T-helper 1 cell treated with Interleukin-12 subunit alpha and Interleukin-12 subunit beta and Interleukin-4 antibody, amounts not matched to agents 30 ng/mL and 1 ng/mL, for 36 hours (primary cell): ENCODE data around the gene MXD4. TPM values are rescaled to one million over a fixed set of nuclear protein-coding genes. Genes with fewer than 3 reads are reported as not detected.
"Not testable (repeated sequence)": the region's sequence is repeated elsewhere in the genome, so short reads cannot be mapped to it uniquely, and the experiment has no call there.

Experiments used
- intact Hi-C: fragments of 100-400 bp; cut with micrococcal nuclease; formaldehyde crosslinking; loops from one replicate; pipeline ENCODE4 v1.15.1; 2024
- total RNA-seq: library from RNA; stranded (reverse); gene quantifications from 2 replicates; pipeline ENCODE4 v1.2.3, GENCODE V29; 2022

The MXD4 gene
- total RNA-seq, 1 donor from 2014 or later, result 25.1 TPM

DNA sequence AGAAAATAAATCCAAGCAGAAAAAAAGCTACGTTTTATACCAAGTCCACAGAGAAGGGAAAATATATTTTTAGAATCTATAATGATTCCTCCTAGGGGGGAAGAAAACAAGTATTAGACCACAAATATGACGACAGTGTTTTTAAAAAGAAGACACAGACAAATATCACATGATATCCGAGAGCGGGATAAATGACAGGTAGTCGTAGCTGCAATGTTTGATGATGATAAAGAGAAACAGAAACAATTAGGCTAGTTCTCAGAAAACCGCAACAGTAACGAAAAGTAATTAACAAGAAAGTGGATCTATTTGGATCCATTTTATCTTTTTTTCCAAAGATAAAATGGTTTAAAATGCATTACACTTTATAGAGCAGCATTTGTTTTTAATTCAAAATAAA lies 20.9 kb downstream of the MXD4 start:
- intact Hi-C loops, result loop anchor here (5.0 kb wide), 3 partner anchors 199 to 1291 kb away; partner anchors contain the start of genes ADD1 and LRPAP1

DNA sequence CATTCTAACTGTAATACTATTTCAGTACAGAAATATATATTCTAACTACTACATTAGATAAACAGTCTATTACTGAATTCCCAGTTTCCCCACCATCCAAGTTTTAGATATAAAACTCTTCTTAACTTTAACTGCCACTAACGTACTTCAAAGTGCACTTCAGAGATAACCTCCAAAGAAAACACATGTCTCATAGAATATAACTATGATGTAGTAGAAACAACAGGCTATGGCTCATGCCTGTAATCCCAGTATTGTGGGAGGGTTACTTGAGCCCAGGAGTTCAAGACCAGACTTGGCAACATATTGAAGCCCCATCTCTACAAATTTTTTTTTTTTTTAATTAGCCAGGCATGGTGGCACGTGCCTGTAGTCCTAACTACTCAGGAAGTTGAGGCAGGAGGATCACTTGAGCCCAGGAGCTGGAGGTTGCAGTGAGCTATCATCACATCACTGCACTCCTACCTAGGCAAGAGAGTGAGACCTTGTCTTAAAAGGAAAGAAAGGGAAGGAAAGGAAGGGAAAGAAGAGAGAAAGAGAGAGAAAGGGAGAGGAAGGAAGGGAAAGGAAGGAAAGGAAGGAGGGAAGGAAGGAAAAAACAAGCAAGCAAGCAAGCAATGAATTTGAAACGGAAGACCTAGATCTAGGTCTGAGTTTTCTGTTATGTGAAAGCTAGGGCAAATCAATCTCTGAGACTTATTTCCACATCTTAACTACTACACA lies 24.8 kb downstream of the MXD4 start:
- intact Hi-C loops, result no loop called here

DNA sequence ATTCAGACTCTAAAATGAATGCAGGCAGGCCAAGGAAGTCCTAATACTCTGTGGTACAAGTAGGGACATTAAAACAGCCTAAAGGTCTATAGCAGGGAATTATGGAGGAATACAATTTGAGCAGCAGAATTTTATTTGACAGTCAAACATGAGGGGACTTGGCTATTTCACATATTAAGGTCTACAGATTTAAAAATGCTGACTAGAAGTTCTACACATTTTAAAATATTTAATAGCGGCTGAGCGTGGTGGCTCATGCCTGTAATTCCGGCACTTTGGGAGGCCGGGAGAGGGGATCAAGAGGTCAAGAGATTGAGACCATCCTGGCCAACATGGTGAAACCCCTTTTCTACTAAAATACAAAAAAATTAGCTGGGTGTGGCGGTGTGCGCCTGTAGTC lies 30.8 kb downstream of the MXD4 start:
- intact Hi-C loops, result no loop called here

DNA sequence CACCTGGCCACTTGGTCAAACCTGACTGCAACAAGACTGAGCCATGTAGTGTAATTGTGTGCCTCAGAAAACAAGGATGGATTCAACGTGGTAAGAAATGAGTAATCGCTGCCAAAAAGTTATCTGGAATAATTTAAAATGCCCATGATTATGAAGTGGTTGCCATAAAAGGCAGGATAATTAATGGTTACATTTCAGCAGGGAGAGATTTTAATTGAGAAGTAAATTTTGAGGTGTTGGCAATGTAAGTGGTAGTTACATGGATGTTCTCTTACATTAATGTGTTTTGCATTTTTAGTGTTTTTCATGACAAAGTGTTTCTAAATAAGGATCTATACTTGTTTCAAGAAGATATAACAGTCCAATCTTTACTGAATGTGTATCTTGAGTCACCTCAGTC lies 35.6 kb downstream of the MXD4 start:
- intact Hi-C loops, result no loop called here

DNA sequence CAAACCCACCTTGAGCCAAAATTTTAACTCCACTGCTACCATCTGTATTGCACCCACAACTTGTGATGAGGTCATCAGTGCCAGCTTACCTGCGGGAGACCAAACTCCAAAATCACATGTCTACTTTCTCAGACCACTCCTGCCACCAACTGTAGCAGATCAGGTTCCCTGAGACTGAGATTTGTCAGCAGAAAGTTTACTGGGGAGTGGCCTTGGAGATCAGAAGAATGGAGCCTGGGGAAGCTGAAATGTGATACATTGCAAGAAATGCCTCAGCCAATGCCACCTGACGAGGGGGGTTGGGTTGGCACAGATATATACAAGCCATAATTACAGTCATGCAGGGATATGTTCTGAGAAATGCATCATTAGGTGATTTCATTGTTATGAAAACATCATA lies 39.1 kb downstream of the MXD4 start:
- intact Hi-C loops, result loop anchor here (5.0 kb wide), 1 partner anchor 314 kb away; the partner anchor contains the start of gene FAM193A

GRCh38 chr4:2221378-2221777 lies 40.5 kb downstream of the MXD4 start:
- intact Hi-C loops, result loop anchor here (5.0 kb wide), 1 partner anchor 316 kb away; the partner anchor contains the start of gene FAM193A

GRCh38 chr4:2220016-2220630 lies 41.8 kb downstream of the MXD4 start:
- intact Hi-C loops, result loop anchor here (1.0 to 5.0 kb wide), 8 partner anchors 22 to 317 kb away; partner anchors contain the start of genes CFAP99, FAM193A, HAUS3 and MXD4

- intact Hi-C loops, result no loop called here
Measured at GRCh38 chr4:2219233-2219760, 42.6 kb downstream of the MXD4 start.

- intact Hi-C loops, result no loop called here
Measured at GRCh38 chr4:2218436-2218835, 43.5 kb downstream of the MXD4 start.

DNA sequence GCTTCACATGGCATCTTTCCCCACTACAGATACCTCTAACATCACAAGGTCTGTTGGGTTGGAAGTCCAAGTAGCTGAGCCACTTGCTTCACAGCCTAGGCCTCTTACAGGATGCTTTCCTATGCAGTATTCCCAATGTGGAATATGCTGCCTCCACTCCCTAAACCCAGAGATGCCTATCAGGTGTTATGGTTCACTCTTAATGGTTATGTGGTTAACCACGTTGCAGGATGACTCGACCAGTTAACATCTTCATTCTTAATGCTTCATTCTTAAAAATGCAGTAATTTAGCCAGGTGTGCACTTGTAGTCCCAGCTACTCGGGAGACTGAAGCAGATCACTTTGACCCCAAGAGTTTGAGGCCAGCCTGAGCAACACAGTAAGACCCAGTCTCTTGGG lies 44.2 kb downstream of the MXD4 start:
- intact Hi-C loops, result no loop called here

- intact Hi-C loops, result no loop called here
Measured at GRCh38 chr4:2212831-2213230, 49.1 kb downstream of the MXD4 start.

- intact Hi-C loops, result not testable (repeated sequence)
Measured at GRCh38 chr4:2202789-2203188, 59.1 kb downstream of the MXD4 start.

Other genes with a start within 250 kb of the MXD4 start
- 5.1 and 5.2 TPM in 2 replicates for gene NAT8L, start 202.8 kb downstream of the MXD4 start, total RNA-seq
- gene HAUS3, start 20.0 kb downstream of the MXD4 start, total RNA-seq, result 21.6 and 25.9 TPM in 2 replicates
- 7.6 and 9.4 TPM in 2 replicates for gene POLN, start 20.0 kb downstream of the MXD4 start, total RNA-seq
- gene ZFYVE28, start 156.5 kb upstream of the MXD4 start, total RNA-seq, result 21.2 and 21.6 TPM in 2 replicates
- not detected in 2 replicates for gene CFAP99, start 156.8 kb upstream of the MXD4 start, total RNA-seq
- 98.8 and 102 TPM in 2 replicates for gene RNF4, start 207.0 kb upstream of the MXD4 start, total RNA-seq